Endothelial cell (in vitro differentiated cells): ENCODE data around the gene MAGOHB. TPM values are rescaled to one million over a fixed set of nuclear protein-coding genes. Genes with fewer than 3 reads are reported as not detected.

Experiments
- DNase-seq: peaks from one replicate; pipeline ENCODE4 v3.0.0; 2021; ENCODE audit warnings: low spot score
- H3K27ac Mint-ChIP-seq: one replicate; pipeline ENCODE4 v1.8.0; 2021; ENCODE audit warnings: mixed read lengths, inconsistent platforms; ENCODE audit not compliant: unreplicated experiment
- H3K27me3 Mint-ChIP-seq: one replicate; pipeline ENCODE4 v1.8.0; 2021; ENCODE audit warnings: mild to moderate bottlenecking, moderate library complexity, mixed read lengths, inconsistent platforms; ENCODE audit not compliant: unreplicated experiment
- H3K36me3 Mint-ChIP-seq: one replicate; pipeline ENCODE4 v1.8.0; 2021; ENCODE audit warnings: mild to moderate bottlenecking, low read depth, mixed read lengths, inconsistent platforms; ENCODE audit not compliant: unreplicated experiment
- H3K4me1 Mint-ChIP-seq: one replicate; pipeline ENCODE4 v1.8.0; 2021; ENCODE audit warnings: mild to moderate bottlenecking, mixed read lengths, inconsistent platforms; ENCODE audit not compliant: unreplicated experiment
- H3K4me3 Mint-ChIP-seq: one replicate; pipeline ENCODE4 v1.8.0; 2021; ENCODE audit warnings: mild to moderate bottlenecking, mixed read lengths, inconsistent platforms; ENCODE audit not compliant: unreplicated experiment
- H3K9me3 Mint-ChIP-seq: one replicate; pipeline ENCODE4 v1.8.0; 2021; ENCODE audit warnings: mixed read lengths, inconsistent platforms; ENCODE audit not compliant: unreplicated experiment
- total RNA-seq: library from RNA; stranded (reverse); fragmentation: NEBNext Ultra II Directional; extraction: Animal tissue kit (Norgen Biotek cat#: 25700); gene quantifications from one replicate; pipeline ENCODE4 v1.2.1, GENCODE V29; 2021; ENCODE audit not compliant: unreplicated experiment
- TF ChIP-seq, protein P1 (sequence below): fragments of 200-600 bp; sonication (generic); IDR thresholded peaks from one replicate; pipeline ENCODE4 v1.5.0; 2021; ENCODE audit warnings: antibody characterized with exemption; ENCODE audit not compliant: unreplicated experiment

The MAGOHB gene
- total RNA-seq, 1 donor from 2014 or later: 23.8 TPM

DNA sequence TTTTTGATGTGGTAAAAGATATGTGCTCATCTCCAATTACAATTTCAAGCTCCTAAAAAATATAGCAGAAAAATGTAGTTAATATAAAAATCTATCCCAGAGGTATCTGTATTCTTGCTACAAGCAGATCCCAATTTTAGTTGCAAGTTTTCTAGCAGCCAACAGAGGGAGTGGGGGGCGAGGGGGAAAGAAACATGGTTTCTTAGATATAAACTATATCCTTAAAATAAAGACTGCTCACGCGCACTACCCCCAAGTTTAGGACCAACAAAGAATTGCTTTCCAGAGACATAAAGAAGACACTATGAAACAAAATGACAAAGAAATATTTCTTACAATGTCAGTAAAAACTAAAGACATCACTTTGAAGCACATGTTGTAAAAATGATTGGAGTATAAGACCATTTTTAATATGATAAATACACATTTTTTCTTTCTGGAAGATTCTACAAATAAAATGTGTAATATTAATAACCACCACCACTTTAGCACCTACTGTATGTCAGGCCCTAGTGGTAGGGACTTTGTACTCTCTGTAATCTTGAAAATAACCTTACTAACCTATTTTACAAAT, 5.4 kb downstream of the MAGOHB start:
- H3K27ac Mint-ChIP-seq: no peak overlapping the region
- peaks cover 4% of the 10 kb centered on the region for H3K27me3 Mint-ChIP-seq
- H3K4me1 Mint-ChIP-seq: peaks cover 8% of the 10 kb centered on the region
- peaks cover 4% of the 10 kb centered on the region for H3K36me3 Mint-ChIP-seq
- no peak overlapping the region for H3K4me3 Mint-ChIP-seq
- TF ChIP-seq, protein P1, sequence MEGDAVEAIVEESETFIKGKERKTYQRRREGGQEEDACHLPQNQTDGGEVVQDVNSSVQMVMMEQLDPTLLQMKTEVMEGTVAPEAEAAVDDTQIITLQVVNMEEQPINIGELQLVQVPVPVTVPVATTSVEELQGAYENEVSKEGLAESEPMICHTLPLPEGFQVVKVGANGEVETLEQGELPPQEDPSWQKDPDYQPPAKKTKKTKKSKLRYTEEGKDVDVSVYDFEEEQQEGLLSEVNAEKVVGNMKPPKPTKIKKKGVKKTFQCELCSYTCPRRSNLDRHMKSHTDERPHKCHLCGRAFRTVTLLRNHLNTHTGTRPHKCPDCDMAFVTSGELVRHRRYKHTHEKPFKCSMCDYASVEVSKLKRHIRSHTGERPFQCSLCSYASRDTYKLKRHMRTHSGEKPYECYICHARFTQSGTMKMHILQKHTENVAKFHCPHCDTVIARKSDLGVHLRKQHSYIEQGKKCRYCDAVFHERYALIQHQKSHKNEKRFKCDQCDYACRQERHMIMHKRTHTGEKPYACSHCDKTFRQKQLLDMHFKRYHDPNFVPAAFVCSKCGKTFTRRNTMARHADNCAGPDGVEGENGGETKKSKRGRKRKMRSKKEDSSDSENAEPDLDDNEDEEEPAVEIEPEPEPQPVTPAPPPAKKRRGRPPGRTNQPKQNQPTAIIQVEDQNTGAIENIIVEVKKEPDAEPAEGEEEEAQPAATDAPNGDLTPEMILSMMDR: peak; percentile 32
- no peak for DNase-seq
- H3K9me3 Mint-ChIP-seq: no peaks in the 10 kb centered on the region

- Mint-ChIP-seq H3K4me3 (no peak overlapping the region), H3K4me1 (no peaks in the 10 kb centered on the region), H3K36me3 (no peaks in the 10 kb centered on the region), H3K27me3 (no peaks in the 10 kb centered on the region), H3K27ac (no peak overlapping the region), H3K9me3 (no peaks in the 10 kb centered on the region)
- TF ChIP-seq, protein P1: no peak
- DNase-seq: no peak
Measured at GRCh38 chr12:10601860-10602259, 11.5 kb downstream of the MAGOHB start.

DNA sequence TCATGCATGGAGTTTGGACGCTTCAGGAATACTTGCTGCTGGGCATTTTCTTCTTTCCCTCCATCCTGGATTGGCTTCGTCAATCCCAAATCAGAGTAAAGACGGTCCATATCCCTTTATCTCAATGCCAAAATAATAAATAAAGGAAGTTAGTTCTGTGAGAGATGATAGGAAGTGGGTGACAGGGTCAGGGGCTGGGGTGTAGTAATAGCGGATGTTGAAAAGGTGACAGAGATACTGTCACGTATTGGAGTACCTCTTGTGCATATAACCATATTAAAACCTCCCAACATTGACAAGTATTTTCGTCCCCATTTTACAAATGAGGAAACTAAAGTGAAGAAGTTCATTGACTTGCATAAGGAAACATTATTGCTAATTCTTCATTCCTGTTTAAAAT, 12.4 kb downstream of the MAGOHB start:
- no peaks in the 10 kb centered on the region for H3K9me3 Mint-ChIP-seq
- H3K36me3 Mint-ChIP-seq: no peaks in the 10 kb centered on the region
- TF ChIP-seq, protein P1: no peak
- H3K4me1 Mint-ChIP-seq: no peaks in the 10 kb centered on the region
- H3K27ac Mint-ChIP-seq: no peak overlapping the region
- H3K27me3 Mint-ChIP-seq: no peaks in the 10 kb centered on the region
- H3K4me3 Mint-ChIP-seq: no peak overlapping the region
- no peak for DNase-seq

GRCh38 chr12:10595881-10596280, 17.5 kb downstream of the MAGOHB start:
- no peaks in the 10 kb centered on the region for H3K27me3 Mint-ChIP-seq
- H3K36me3 Mint-ChIP-seq: no peaks in the 10 kb centered on the region
- no peaks in the 10 kb centered on the region for H3K4me1 Mint-ChIP-seq
- no peak overlapping the region for H3K4me3 Mint-ChIP-seq
- H3K27ac Mint-ChIP-seq: no peak overlapping the region
- TF ChIP-seq, protein P1: no peak
- DNase-seq: no peak
- no peaks in the 10 kb centered on the region for H3K9me3 Mint-ChIP-seq

- H3K27ac Mint-ChIP-seq: no peak overlapping the region
- TF ChIP-seq, protein P1: no peak
- no peaks in the 10 kb centered on the region for H3K9me3 Mint-ChIP-seq
- H3K4me1 Mint-ChIP-seq: no peaks in the 10 kb centered on the region
- H3K36me3 Mint-ChIP-seq: no peaks in the 10 kb centered on the region
- no peaks in the 10 kb centered on the region for H3K27me3 Mint-ChIP-seq
- H3K4me3 Mint-ChIP-seq: no peak overlapping the region
- no peak for DNase-seq
Measured at GRCh38 chr12:10590966-10591365, 22.4 kb downstream of the MAGOHB start.
